Liver (tissue), 9 donors: Measurements from ENCODE around the gene GPRC5B. TPM values are rescaled to one million over a fixed set of nuclear protein-coding genes. Genes with fewer than 3 reads are reported as not detected.

Experiments used
- DNase-seq: peaks from one replicate; pipeline ENCODE4 v3.0.0-alpha.2; 2017; ENCODE audit warnings: low spot score
- H3K27ac ChIP-seq, 2 donors: one replicate each; pipeline ENCODE4 v1.7.0; 2013; ENCODE audit warnings: inconsistent platforms in 2 of 2, low read length in 2 of 2, control low read depth in 1 of 2, low read depth in 1 of 2, mild to moderate bottlenecking in 1 of 2
- H3K27me3 ChIP-seq, 4 donors: one replicate each; pipeline versions ENCODE4 v1.6.1 to v1.7.0; 2013; ENCODE audit warnings: low read length in 3 of 4, inconsistent platforms in 1 of 4, mild to moderate bottlenecking in 1 of 4, moderate library complexity in 1 of 4; ENCODE audit not compliant: control insufficient read depth in 4 of 4, insufficient read depth in 4 of 4
- H3K36me3 ChIP-seq, 4 donors: one replicate each; pipeline versions ENCODE4 v1.6.1 to v1.7.0; 2013; ENCODE audit warnings: low read length in 3 of 4, mild to moderate bottlenecking in 3 of 4, low read depth in 1 of 4, moderate library complexity in 1 of 4; ENCODE audit not compliant: control insufficient read depth in 4 of 4, insufficient read depth in 3 of 4
- H3K4me1 ChIP-seq, 4 donors: one replicate each; pipeline versions ENCODE4 v1.6.1 to v1.7.0; 2013; ENCODE audit warnings: low read length in 3 of 4, mild to moderate bottlenecking in 3 of 4, moderate library complexity in 1 of 4; ENCODE audit not compliant: control insufficient read depth in 4 of 4, insufficient read depth in 4 of 4
- H3K4me3 ChIP-seq, 3 donors: one replicate each; pipeline versions ENCODE4 v1.6.1 to v1.7.0; 2013; ENCODE audit warnings: low read length in 3 of 3, control low read depth in 1 of 3, low read depth in 1 of 3, mild to moderate bottlenecking in 1 of 3
- H3K9ac ChIP-seq, 2 donors: one replicate each; pipeline ENCODE4 v1.7.0; 2013; ENCODE audit warnings: low read length in 2 of 2, mild to moderate bottlenecking in 2 of 2, moderate library complexity in 2 of 2, control low read depth in 1 of 2, low read depth in 1 of 2
- H3K9me3 ChIP-seq, 4 donors: one replicate each; pipeline versions ENCODE4 v1.6.1 to v1.7.0; 2013; ENCODE audit warnings: low read length in 3 of 4; ENCODE audit not compliant: control insufficient read depth in 4 of 4
- EGR1 ChIP-seq, 2 donors: IDR thresholded peaks; 2 replicates each; pipeline ENCODE4 v1.6.1; 2016 to 2018; ENCODE audit warnings: antibody characterized with exemption in 2 of 2, low read depth in 2 of 2
- FOXA1 ChIP-seq: IDR thresholded peaks from 2 replicates; pipeline ENCODE4 v1.6.1; 2016; ENCODE audit warnings: antibody characterized with exemption
- FOXA2 ChIP-seq: IDR thresholded peaks from 2 replicates; pipeline ENCODE4 v1.6.1; 2016; ENCODE audit warnings: antibody characterized with exemption
- GABPA ChIP-seq, 2 donors: IDR thresholded peaks in 1 of 2; conservative IDR thresholded peaks in 1 of 2; 2 replicates each; pipeline ENCODE4 v1.6.1; 2016; ENCODE audit warnings: antibody characterized with exemption in 2 of 2, mild to moderate bottlenecking in 1 of 2, moderate library complexity in 1 of 2
- HNF4A ChIP-seq, 2 donors: conservative IDR thresholded peaks; 2 replicates each; pipeline ENCODE4 v1.6.1; 2016; ENCODE audit warnings: antibody characterized with exemption in 2 of 2, mild to moderate bottlenecking in 2 of 2
- HNF4G ChIP-seq: IDR thresholded peaks from 2 replicates; pipeline ENCODE4 v1.6.1; 2016; ENCODE audit warnings: antibody characterized with exemption
- JUND ChIP-seq, 2 donors: IDR thresholded peaks; 2 replicates each; pipeline ENCODE4 v1.6.1; 2016; ENCODE audit warnings: antibody characterized with exemption in 2 of 2
- NR2F2 ChIP-seq: IDR thresholded peaks from 2 replicates; pipeline ENCODE4 v1.6.1; 2016; ENCODE audit warnings: antibody characterized with exemption
- RAD21 ChIP-seq, 2 donors: IDR thresholded peaks; 2 replicates each; pipeline ENCODE4 v1.6.1; 2016; ENCODE audit warnings: antibody characterized with exemption in 2 of 2, mild to moderate bottlenecking in 2 of 2
- RXRA ChIP-seq, 2 donors: IDR thresholded peaks; 2 replicates each; pipeline ENCODE4 v1.6.1; 2017 to 2018; ENCODE audit warnings: antibody characterized with exemption in 2 of 2, mild to moderate bottlenecking in 1 of 2
- SP1 ChIP-seq: IDR thresholded peaks from 2 replicates; pipeline ENCODE4 v1.6.1; 2018; ENCODE audit warnings: antibody characterized with exemption, mild to moderate bottlenecking
- TAF1 ChIP-seq: conservative IDR thresholded peaks from 2 replicates; pipeline ENCODE4 v1.6.1; 2016; ENCODE audit warnings: antibody characterized with exemption, mild to moderate bottlenecking
- YY1 ChIP-seq: IDR thresholded peaks from 2 replicates; pipeline ENCODE4 v1.6.1; 2016; ENCODE audit warnings: antibody characterized with exemption, mild to moderate bottlenecking
- ZBTB33 ChIP-seq: IDR thresholded peaks from 2 replicates; pipeline ENCODE4 v1.6.1; 2016; ENCODE audit warnings: antibody characterized with exemption
- WGBS: extraction: QIAGEN DNeasy Blood & Tissue Kit; methylation state at CpG from one replicate; pipeline ENCODE4 v1.1.7; 2013; 5-methylcytosine and 5-hydroxymethylcytosine counted together
- polyA plus RNA-seq, 2 donors: library from polyadenylated mRNA; stranded (reverse) in 1 of 2; unstranded in 1 of 2; fragments of 200-250 nt in 1 of 2; fragments of >200 nt in 1 of 2; fragmentation: Nextera tagmentation in 1 of 2; extraction: Ambion mirVana in 1 of 2; gene quantifications; one replicate each; pipeline versions ENCODE4 v1.2.1 to v1.2.3, GENCODE V29; 2013 to 2015
- total RNA-seq, 2 donors: library from RNA; depleted of rRNA; stranded (reverse); fragments of >200 nt; gene quantifications; one replicate each; pipeline ENCODE4 v1.2.3, GENCODE V29; 2014
- TF ChIP-seq, protein P1 (sequence below): IDR thresholded peaks from 2 replicates; pipeline ENCODE4 v1.6.1; 2016; ENCODE audit warnings: antibody characterized with exemption
- TF ChIP-seq, protein P2 (sequence below): fragments of 150-350 bp; IDR thresholded peaks from 2 replicates; pipeline ENCODE4 v1.5.1; 2017; ENCODE audit warnings: improper control_type of control experiment, low read depth, low read length; ENCODE audit not compliant: missing input control
- TF ChIP-seq, protein P3 (sequence below): IDR thresholded peaks from 2 replicates; pipeline ENCODE4 v1.6.1; 2016; ENCODE audit warnings: antibody characterized with exemption, mild to moderate bottlenecking
- TF ChIP-seq, protein P4 (sequence below): IDR thresholded peaks from 2 replicates; pipeline ENCODE4 v1.6.1; 2016; ENCODE audit warnings: antibody characterized with exemption
- donor health status: healthy.
- donor health status: healthy.
- donor health status: healthy.
- donor health status: healthy.
- donor health status: healthy.

The GPRC5B gene
- total and polyA plus RNA-seq, 4 donors, result 1.5 to 4.7 (median 2.7) TPM

DNA sequence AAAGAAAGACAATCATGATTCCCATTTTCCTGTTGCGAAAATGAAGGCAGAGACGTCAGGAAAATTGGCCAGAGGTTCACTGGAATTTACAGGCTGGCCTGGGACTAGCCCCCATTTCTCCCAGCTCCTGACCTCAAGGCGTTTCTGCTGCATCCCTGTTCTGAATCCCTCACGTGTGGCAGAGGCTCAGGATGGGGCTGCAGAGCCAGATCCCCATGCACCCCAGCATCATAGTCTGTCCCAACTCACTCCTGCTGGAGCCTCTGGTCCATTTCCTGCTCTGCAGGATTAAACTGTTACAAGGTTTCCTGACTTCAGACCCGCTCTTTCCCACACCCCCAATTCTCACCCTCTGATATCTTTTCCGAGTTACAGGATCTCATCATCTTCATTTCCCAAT lies 2.9 kb downstream of the GPRC5B start:
- Histone ChIP-seq H3K4me3 (no peak overlapping the region), H3K27ac (no peak overlapping the region), H3K36me3 (no peaks in the 10 kb centered on the region), H3K27me3 (no peaks in the 10 kb centered on the region), H3K9ac (no peak overlapping the region), H3K9me3 (no peaks in the 10 kb centered on the region), H3K4me1 (peaks cover 9 to 30% (median 22%) of the 10 kb centered on the region in 4 donors)
- DNase-seq, result no peak
- WGBS, result 72% methylated on average over 6 of the region's 6 CpGs
- TF ChIP-seq, protein P1, sequence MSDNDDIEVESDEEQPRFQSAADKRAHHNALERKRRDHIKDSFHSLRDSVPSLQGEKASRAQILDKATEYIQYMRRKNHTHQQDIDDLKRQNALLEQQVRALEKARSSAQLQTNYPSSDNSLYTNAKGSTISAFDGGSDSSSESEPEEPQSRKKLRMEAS, result no peak
- TF ChIP-seq FOXA2 (no peak), TAF1 (no peak), FOXA1 (no peak), JUND (IDR thresholded peaks at IDR 0.05) (no peak), HNF4A (conservative IDR thresholded peaks at IDR 0.05) (no peak), ZBTB33 (no peak), NR2F2 (no peak), YY1 (no peak), GABPA (IDR thresholded peaks at IDR 0.05 in 1 of 2, conservative IDR thresholded peaks at IDR 0.05 in 1 of 2) (no peak), SP1 (no peak), RXRA (IDR thresholded peaks at IDR 0.05) (no peak), RAD21 (IDR thresholded peaks at IDR 0.05) (no peak), EGR1 (IDR thresholded peaks at IDR 0.05; ENCODE audit: low read depth in 2 of 2) (no peak), HNF4G (no peak)
- TF ChIP-seq, protein P2, sequence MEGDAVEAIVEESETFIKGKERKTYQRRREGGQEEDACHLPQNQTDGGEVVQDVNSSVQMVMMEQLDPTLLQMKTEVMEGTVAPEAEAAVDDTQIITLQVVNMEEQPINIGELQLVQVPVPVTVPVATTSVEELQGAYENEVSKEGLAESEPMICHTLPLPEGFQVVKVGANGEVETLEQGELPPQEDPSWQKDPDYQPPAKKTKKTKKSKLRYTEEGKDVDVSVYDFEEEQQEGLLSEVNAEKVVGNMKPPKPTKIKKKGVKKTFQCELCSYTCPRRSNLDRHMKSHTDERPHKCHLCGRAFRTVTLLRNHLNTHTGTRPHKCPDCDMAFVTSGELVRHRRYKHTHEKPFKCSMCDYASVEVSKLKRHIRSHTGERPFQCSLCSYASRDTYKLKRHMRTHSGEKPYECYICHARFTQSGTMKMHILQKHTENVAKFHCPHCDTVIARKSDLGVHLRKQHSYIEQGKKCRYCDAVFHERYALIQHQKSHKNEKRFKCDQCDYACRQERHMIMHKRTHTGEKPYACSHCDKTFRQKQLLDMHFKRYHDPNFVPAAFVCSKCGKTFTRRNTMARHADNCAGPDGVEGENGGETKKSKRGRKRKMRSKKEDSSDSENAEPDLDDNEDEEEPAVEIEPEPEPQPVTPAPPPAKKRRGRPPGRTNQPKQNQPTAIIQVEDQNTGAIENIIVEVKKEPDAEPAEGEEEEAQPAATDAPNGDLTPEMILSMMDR, result no peak
- TF ChIP-seq, protein P3, sequence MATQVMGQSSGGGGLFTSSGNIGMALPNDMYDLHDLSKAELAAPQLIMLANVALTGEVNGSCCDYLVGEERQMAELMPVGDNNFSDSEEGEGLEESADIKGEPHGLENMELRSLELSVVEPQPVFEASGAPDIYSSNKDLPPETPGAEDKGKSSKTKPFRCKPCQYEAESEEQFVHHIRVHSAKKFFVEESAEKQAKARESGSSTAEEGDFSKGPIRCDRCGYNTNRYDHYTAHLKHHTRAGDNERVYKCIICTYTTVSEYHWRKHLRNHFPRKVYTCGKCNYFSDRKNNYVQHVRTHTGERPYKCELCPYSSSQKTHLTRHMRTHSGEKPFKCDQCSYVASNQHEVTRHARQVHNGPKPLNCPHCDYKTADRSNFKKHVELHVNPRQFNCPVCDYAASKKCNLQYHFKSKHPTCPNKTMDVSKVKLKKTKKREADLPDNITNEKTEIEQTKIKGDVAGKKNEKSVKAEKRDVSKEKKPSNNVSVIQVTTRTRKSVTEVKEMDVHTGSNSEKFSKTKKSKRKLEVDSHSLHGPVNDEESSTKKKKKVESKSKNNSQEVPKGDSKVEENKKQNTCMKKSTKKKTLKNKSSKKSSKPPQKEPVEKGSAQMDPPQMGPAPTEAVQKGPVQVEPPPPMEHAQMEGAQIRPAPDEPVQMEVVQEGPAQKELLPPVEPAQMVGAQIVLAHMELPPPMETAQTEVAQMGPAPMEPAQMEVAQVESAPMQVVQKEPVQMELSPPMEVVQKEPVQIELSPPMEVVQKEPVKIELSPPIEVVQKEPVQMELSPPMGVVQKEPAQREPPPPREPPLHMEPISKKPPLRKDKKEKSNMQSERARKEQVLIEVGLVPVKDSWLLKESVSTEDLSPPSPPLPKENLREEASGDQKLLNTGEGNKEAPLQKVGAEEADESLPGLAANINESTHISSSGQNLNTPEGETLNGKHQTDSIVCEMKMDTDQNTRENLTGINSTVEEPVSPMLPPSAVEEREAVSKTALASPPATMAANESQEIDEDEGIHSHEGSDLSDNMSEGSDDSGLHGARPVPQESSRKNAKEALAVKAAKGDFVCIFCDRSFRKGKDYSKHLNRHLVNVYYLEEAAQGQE, result no peak
- TF ChIP-seq, protein P4, sequence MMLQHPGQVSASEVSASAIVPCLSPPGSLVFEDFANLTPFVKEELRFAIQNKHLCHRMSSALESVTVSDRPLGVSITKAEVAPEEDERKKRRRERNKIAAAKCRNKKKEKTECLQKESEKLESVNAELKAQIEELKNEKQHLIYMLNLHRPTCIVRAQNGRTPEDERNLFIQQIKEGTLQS, result no peak
